Measurements from ENCODE around the gene ZC3H7B. TPM values are rescaled to one million over a fixed set of nuclear protein-coding genes. Genes with fewer than 3 reads are reported as not detected.

ZC3H7B gene
- total RNA-seq, 2 donors from 2014 or later = 41.2 to 41.7 TPM

DNA sequence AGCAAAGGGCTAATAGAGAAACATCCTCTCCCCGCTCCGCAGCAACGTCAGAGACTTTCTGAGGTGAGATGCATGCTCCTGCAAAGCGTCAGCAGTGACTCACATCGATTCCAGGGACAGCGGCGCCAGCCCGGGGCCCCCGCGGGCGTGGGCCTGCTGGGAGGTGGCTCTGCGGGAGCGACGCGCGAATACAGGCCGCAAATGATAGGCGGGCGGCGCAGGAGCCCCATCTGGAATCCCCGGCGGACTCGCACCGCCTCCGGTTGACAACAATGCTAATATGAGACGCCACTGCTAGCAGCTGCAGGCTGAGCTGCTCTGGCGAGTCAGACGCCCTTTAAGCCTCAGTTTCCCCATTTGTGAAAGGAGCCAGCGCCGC lies 15.9 kb upstream of the ZC3H7B start:
- TF ChIP-seq, protein P1, sequence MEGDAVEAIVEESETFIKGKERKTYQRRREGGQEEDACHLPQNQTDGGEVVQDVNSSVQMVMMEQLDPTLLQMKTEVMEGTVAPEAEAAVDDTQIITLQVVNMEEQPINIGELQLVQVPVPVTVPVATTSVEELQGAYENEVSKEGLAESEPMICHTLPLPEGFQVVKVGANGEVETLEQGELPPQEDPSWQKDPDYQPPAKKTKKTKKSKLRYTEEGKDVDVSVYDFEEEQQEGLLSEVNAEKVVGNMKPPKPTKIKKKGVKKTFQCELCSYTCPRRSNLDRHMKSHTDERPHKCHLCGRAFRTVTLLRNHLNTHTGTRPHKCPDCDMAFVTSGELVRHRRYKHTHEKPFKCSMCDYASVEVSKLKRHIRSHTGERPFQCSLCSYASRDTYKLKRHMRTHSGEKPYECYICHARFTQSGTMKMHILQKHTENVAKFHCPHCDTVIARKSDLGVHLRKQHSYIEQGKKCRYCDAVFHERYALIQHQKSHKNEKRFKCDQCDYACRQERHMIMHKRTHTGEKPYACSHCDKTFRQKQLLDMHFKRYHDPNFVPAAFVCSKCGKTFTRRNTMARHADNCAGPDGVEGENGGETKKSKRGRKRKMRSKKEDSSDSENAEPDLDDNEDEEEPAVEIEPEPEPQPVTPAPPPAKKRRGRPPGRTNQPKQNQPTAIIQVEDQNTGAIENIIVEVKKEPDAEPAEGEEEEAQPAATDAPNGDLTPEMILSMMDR (IDR thresholded peaks at IDR 0.05) = no peak
- ATAC-seq (ENCODE audit: insufficient number of reproducible peaks, low FRiP score, low read depth) (no peak), DNase-seq (ENCODE audit: low spot score) (peak; percentile 33)
- no peaks in the 10 kb centered on the region for H3K9me3 ChIP-seq
- peaks cover 11% of the 10 kb centered on the region for H3K36me3 ChIP-seq
- no peaks in the 10 kb centered on the region for H3K27me3 ChIP-seq (replicated peaks; ENCODE audit: insufficient read depth)
- H3K4me3 ChIP-seq = peak overlapping the region; percentile 88
- H3K4me1 ChIP-seq (ENCODE audit: control insufficient read depth in 1 of 2, low read depth in 2 of 2) = peaks cover 9 to 36% of the 10 kb centered on the region in 2 donors
- peak overlapping the region; percentile 39 to 56 for H3K27ac ChIP-seq

GRCh38 chr22:41285820-41286638 lies 15.3 kb upstream of the ZC3H7B start, which contains the start of gene RANGAP1:
TSS of gene RANGAP1 (minus strand) at chr22:41286187. CDS start at chr22:41281044, 5,143 bp downstream.
- DNase-seq (ENCODE audit: low spot score) (peak; percentile 82), ATAC-seq (ENCODE audit: insufficient number of reproducible peaks, low FRiP score, low read depth) (peak; percentile 96)
- peak within 1 kb of the TSS; percentile 88 for H3K4me3 ChIP-seq
- no peaks in the 10 kb centered on the region for H3K9me3 ChIP-seq
- TF ChIP-seq, protein P1 (IDR thresholded peaks at IDR 0.05) = peak; percentile 35
- peaks cover 10 to 40% of the 10 kb centered on the region in 2 donors for H3K4me1 ChIP-seq (ENCODE audit: control insufficient read depth in 1 of 2, low read depth in 2 of 2)
- H3K27ac ChIP-seq = peak within 1 kb of the TSS; percentile 58 to 67
- peaks cover 11% of the 10 kb centered on the region for H3K36me3 ChIP-seq
- H3K27me3 ChIP-seq (replicated peaks; ENCODE audit: insufficient read depth) = no peaks in the 10 kb centered on the region

- no peak for DNase-seq (ENCODE audit: low spot score)
- Histone ChIP-seq H3K36me3 (peaks cover 11% of the 10 kb centered on the region), H3K9me3 (no peaks in the 10 kb centered on the region), H3K27ac (peak overlapping the region; percentile 58 to 67), H3K27me3 (replicated peaks; ENCODE audit: insufficient read depth) (no peaks in the 10 kb centered on the region), H3K4me3 (peak overlapping the region; percentile 88), H3K4me1 (ENCODE audit: control insufficient read depth in 1 of 2, low read depth in 2 of 2) (peaks cover 10 to 40% of the 10 kb centered on the region in 2 donors)
- ATAC-seq (ENCODE audit: insufficient number of reproducible peaks, low FRiP score, low read depth) = peak; percentile 24
- TF ChIP-seq, protein P1 (IDR thresholded peaks at IDR 0.05) = no peak
Measured at GRCh38 chr22:41286639-41287091, 14.7 kb upstream of the ZC3H7B start.

DNA sequence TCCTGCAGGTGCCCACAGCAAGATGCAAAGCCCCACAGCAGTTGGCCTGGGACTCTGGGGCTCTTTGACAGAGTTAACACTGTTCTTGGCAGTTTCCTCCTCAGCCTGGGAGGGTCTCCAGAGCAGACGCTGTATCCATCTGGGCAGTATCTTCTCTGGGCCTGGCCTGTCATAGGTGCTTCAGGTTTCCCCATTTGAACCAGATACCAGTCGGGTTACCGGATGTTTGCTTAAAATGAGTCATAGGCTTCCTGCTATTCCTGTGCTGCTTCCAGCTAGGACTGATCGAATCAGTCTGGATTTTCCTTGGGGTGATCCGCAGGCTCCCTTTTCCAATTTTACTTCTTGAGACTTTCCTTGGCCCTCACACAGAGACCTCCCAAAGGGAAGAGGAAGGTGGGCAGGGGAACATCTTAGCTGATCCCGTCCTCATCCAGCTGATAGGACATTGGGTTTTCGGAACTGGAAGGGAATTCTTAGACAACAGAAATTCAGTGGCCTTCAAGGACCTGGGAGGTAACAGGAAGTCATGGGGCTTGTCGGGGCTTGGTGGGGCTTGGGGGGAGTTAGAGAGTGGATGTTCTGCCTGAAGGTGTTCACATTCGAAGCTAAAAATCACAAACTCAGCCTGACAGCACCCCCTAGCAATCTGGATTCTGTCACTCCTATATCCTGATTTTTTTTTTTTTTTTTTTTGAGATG lies 12.9 kb upstream of the ZC3H7B start:
- Histone ChIP-seq H3K36me3 (peaks cover 5% of the 10 kb centered on the region), H3K27me3 (replicated peaks; ENCODE audit: insufficient read depth) (no peaks in the 10 kb centered on the region), H3K27ac (peak overlapping the region; percentile 36 to 73), H3K4me1 (ENCODE audit: control insufficient read depth in 1 of 2, low read depth in 2 of 2) (peaks cover 10 to 40% of the 10 kb centered on the region in 2 donors), H3K9me3 (no peaks in the 10 kb centered on the region), H3K4me3 (no peak overlapping the region)
- no peak for ATAC-seq (ENCODE audit: insufficient number of reproducible peaks, low FRiP score, low read depth)
- DNase-seq (ENCODE audit: low spot score) = no peak
- TF ChIP-seq, protein P1 (IDR thresholded peaks at IDR 0.05) = no peak

- Histone ChIP-seq H3K36me3 (no peaks in the 10 kb centered on the region), H3K4me3 (no peak overlapping the region), H3K27me3 (replicated peaks; ENCODE audit: insufficient read depth) (no peaks in the 10 kb centered on the region), H3K27ac (no peak overlapping the region), H3K4me1 (ENCODE audit: control insufficient read depth in 1 of 2, low read depth in 2 of 2) (peaks cover 10 to 37% of the 10 kb centered on the region in 2 donors), H3K9me3 (no peaks in the 10 kb centered on the region)
- DNase-seq (ENCODE audit: low spot score) (no peak), ATAC-seq (ENCODE audit: insufficient number of reproducible peaks, low FRiP score, low read depth) (no peak)
- TF ChIP-seq, protein P1 (IDR thresholded peaks at IDR 0.05) = no peak
Measured at GRCh38 chr22:41289671-41290070, 11.7 kb upstream of the ZC3H7B start.
